Endometrium (tissue), 2 donors: Measurements from ENCODE around the gene STAT3.
A peak's percentile ranks its signal among the peaks of the same experiment; 100 is the strongest.
"Not testable (repeated sequence)": the region's sequence is repeated elsewhere in the genome, so short reads cannot be mapped to it uniquely, and the experiment has no call there.

Experiments used
- FAIRE-seq: peaks from 2 replicates; lab custom pipeline; 2012; peaks lifted over from hg19 to GRCh38; lab: Jason Lieb, UNC
- donor health status: control.
- donor health status: control.

The STAT3 gene

GRCh38 chr17:42276359-42276608 lies 112.0 kb downstream of the STAT3 start, which contains the start of gene STAT5B:
Gene STAT5B (minus strand): TSS chr17:42276391. CDS start chr17:42232127, 44,264 bp downstream.
- no peak for FAIRE-seq

DNA sequence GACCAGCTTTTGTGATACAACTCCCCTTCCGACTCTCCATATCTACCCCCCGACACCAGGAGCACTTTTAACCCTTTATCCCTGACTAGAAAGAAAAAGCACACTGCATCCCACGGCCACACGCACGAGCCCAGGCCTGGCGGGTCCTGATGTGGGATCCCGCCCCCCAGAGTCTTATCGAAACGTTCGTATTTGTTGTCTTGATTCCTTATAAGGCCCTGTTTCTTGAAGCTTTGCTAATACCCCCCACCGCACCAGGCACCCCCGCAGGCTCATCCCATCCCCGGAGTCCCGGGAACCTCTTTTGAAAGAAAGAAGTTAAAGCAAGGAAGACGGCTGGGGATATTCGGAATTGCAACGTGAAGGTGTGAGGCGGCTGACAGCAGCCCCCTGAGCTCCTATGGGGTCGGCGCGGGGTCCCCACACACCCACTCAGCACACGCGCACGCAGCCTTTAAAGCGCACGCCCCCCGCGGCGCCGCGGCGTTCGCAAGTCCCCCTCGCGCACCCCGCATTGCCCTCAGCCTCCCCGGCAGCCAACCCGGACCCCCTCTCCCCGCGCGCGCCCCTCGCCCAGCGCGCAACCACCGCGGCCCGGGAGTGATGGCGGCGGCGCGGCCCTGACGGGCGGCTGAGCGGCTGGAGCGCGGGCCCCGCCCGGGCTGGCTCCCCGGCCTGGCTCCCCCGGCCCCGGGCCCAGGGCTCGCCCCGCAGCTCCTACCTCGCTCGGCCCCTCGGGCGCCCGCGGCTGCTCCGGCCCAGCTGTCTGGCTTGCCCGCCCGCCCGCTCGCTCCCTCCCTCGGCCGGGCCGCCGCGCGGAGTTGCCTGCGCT lies 112.5 kb downstream of the STAT3 start:
- FAIRE-seq: no peak

- FAIRE-seq: no peak
These were observed 113.3 kb downstream of the STAT3 start for GRCh38 chr17:42274812-42275526.

DNA sequence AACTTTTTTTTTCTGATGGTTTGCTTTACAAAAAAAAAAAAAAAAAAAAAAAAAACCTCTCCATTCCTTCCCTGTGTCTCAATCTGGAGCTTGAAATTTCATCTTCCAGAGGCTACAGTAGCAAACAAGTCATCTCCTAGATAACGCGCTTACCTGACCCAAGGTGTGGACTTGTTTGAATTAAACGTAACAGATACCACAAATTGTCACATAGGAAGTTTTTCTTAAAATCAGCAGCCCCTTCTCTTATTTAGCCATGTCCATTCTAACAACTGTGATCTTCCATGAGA lies 114.0 kb downstream of the STAT3 start:
- no peak for FAIRE-seq

GRCh38 chr17:42273474-42274252 lies 114.6 kb downstream of the STAT3 start:
- FAIRE-seq: no peak

DNA sequence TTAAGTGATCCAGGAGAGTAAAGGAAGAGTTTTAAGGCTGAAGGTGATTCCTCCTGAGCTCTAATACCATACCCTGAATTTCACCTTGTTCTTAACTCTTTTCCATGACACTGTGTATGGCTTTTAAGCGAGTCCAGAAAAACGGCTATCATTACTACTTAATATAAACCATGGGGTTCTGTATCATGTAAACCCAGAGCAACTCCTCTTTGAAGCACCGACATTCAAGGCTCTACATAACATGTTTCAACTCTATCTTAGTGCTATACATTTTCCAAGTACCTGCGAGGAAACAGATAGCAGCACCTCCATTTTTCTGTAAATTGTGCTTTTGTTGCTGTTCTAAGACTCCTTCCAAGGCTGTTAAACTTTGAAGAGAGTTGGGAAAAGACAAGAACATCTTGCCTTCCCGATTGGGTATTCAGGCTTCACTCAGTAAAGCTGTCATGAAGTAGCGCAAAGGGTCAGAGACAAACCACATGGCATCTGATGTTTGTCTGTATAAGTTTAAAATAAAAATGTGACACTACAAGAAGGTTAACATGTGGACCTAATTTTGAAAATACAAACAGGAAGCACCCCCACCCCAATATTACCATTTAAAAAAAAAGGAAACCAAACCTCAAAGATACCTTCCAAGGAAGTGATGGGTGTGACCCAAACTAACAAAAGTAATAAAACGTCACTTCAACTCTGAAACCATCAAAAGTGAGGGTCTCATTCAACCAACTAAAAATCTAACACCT lies 115.9 kb downstream of the STAT3 start:
- no peak for FAIRE-seq

GRCh38 chr17:42271779-42272035 lies 116.5 kb downstream of the STAT3 start:
- no peak for FAIRE-seq

GRCh38 chr17:42271006-42271778 lies 117.0 kb downstream of the STAT3 start:
- no peak for FAIRE-seq

DNA sequence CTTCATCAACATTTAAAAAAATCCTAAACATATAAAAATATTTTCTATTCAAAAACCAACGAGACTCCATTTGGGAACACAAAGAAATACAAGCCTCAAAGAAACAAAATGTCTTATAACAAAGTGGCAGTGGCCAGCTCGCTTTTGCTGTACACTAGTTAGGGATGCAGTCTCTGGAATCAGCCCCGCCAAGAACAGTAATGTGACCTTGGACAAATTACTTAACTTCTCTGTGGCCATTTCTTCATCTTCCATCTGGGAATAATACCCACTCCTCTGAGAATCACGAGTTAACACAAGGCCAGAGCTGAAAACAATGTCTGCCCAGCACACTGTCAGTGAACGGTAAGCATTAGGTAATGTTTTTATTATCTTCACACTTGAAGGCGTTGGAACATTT lies 117.6 kb downstream of the STAT3 start:
- no peak for FAIRE-seq

- no peak for FAIRE-seq
These were observed 118.1 kb downstream of the STAT3 start for GRCh38 chr17:42270170-42270535.

GRCh38 chr17:42268236-42268635 lies 120.0 kb downstream of the STAT3 start:
- FAIRE-seq: no peak

DNA sequence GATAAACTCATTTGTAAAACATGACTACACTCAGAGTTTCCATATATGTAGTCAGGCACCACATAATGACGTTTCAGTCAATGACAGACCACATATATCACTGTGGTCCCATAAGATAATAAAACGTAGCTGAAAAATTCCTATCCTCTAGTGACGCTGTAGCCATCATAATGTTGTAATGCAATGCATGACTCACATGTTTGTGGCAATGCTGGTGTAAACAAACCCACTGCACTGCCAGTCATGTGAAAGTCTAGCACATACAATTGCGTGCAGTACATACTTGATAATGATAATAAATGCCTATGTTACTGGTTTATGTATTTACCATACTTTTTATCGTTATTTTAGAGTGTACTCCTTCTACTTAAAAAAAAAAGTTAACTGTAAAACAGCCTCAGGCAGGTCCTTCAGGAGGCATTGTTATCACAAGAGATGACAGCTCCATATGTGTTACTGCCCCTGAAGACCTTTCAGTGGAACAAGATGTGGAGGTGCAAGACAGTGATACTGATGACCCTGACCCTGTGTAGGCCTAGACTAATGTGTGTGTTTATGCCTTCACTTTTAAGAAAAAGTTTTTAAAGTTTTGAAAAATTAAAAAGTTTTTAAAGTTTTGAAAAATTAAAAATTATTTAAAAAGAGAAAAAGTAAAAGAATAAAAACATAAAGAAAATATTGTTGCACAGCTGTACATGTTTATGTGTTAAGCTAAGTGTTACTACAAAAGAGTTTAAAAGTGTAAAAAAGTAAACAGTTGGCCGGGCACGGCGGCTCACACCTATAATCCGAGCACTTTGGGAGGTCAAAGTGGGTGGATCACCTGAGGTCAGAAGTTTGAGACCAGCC lies 121.1 kb downstream of the STAT3 start:
- peak; percentile 89 for FAIRE-seq

- no peak for FAIRE-seq
These were observed 121.8 kb downstream of the STAT3 start for GRCh38 chr17:42266462-42266861.

DNA sequence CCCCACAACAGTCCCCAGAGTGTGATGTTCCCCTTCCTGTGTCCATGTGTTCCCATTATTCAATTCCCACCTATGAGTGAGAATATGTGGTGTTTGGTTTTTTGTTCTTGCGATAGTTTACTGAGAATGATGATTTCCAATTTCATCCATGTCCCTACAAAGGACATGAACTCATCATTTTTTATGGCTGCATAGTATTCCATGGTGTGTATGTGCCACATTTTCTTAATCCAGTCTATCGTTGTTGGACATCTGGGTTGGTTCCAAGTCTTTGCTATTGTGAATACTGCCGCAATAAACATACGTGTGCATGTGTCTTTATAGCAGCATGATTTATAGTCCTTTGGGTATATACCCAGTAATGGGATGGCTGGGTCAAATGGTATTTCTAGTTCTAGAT lies 123.9 kb downstream of the STAT3 start:
- not testable (repeated sequence) for FAIRE-seq
